Karpas-422 (cell line): ENCODE data around the gene CEACAM16. TPM values are rescaled to one million over a fixed set of nuclear protein-coding genes. Genes with fewer than 3 reads are reported as not detected.
"Not testable (repeated sequence)": the region's sequence is repeated elsewhere in the genome, so short reads cannot be mapped to it uniquely, and the experiment has no call there.

ENCODE experiments used
- DNase-seq: peaks from one replicate; pipeline ENCODE4 v3.0.0-alpha.2; 2015
- H2AFZ ChIP-seq: fragments of 200-600 bp; sonication (generic); 2 replicates; pipeline ENCODE4 v1.6.1; 2014; ENCODE audit warnings: antibody characterized with exemption, low read length, mixed read lengths
- H3K27ac ChIP-seq: fragments of 200-600 bp; sonication (generic); 2 replicates; pipeline ENCODE4 v1.5.1; 2014; ENCODE audit warnings: mild to moderate bottlenecking, low read length, moderate library complexity
- H3K27me3 ChIP-seq: fragments of 200-600 bp; sonication (generic); 2 replicates; pipeline ENCODE4 v1.6.1; 2014; ENCODE audit warnings: low read length, mixed read lengths
- H3K36me3 ChIP-seq: fragments of 200-600 bp; sonication (generic); 2 replicates; pipeline ENCODE4 v1.6.1; 2014; ENCODE audit warnings: low read length, mixed read lengths; ENCODE audit not compliant: insufficient read depth
- H3K4me1 ChIP-seq: fragments of 200-600 bp; sonication (generic); 2 replicates; pipeline ENCODE4 v1.6.1; 2014; ENCODE audit warnings: mild to moderate bottlenecking, low read length, mixed read lengths
- H3K4me2 ChIP-seq: fragments of 200-600 bp; sonication (generic); 2 replicates; pipeline ENCODE4 v1.6.1; 2014; ENCODE audit warnings: low read length, low read depth, mild to moderate bottlenecking; ENCODE audit not compliant: poor library complexity, severe bottlenecking
- H3K4me3 ChIP-seq: fragments of 200-600 bp; sonication (generic); 2 replicates; pipeline ENCODE4 v1.5.1; 2014; ENCODE audit warnings: mild to moderate bottlenecking, antibody characterized with exemption, low read length, mixed read lengths
- H3K79me2 ChIP-seq: fragments of 200-600 bp; sonication (generic); 2 replicates; pipeline ENCODE4 v1.6.1; 2014; ENCODE audit warnings: mild to moderate bottlenecking, low read length, mixed read lengths
- H3K9ac ChIP-seq: fragments of 200-600 bp; sonication (generic); 2 replicates; pipeline ENCODE4 v1.6.0; 2014; ENCODE audit warnings: low read length
- H3K9me2 ChIP-seq: fragments of 200-600 bp; sonication (generic), shearing (Covaris generic); replicated peaks from 2 replicates; pipeline ENCODE4 v1.6.0; 2014; ENCODE audit warnings: mild to moderate bottlenecking, low read length, moderate library complexity; ENCODE audit not compliant: insufficient read depth
- H3K9me3 ChIP-seq: fragments of 300-700, 200-600 bp; sonication (generic); 2 replicates; pipeline ENCODE4 v1.6.1; 2014; ENCODE audit warnings: low read length, mixed read lengths
- H4K20me1 ChIP-seq: fragments of 200-600 bp; sonication (generic); 2 replicates; pipeline ENCODE4 v1.6.1; 2014; ENCODE audit warnings: mild to moderate bottlenecking, antibody characterized with exemption, low read length, low read depth; ENCODE audit not compliant: insufficient read depth
- total RNA-seq: library from RNA; depleted of rRNA; stranded (reverse); fragments of >200 nt; shearing (Covaris generic); gene quantifications from 2 replicates; pipeline ENCODE4 v1.2.3, GENCODE V29; 2014; ENCODE audit warnings: low replicate concordance

CEACAM16 gene
- total RNA-seq, 1 experiment from 2014 or later = not detected

- H3K79me2 ChIP-seq = no peaks in the 10 kb centered on the region
- no peaks in the 10 kb centered on the region for H3K36me3 ChIP-seq
- no peak overlapping the region for H3K27ac ChIP-seq
- no peak for DNase-seq
- no peak overlapping the region for H3K9ac ChIP-seq
- H3K4me2 ChIP-seq = no peak overlapping the region
- H3K9me2 ChIP-seq = no peaks in the 10 kb centered on the region
- H4K20me1 ChIP-seq = no peaks in the 10 kb centered on the region
- H2AFZ ChIP-seq = no peak overlapping the region
- no peaks in the 10 kb centered on the region for H3K4me1 ChIP-seq
- H3K4me3 ChIP-seq = no peak overlapping the region
- no peaks in the 10 kb centered on the region for H3K27me3 ChIP-seq
- no peaks in the 10 kb centered on the region for H3K9me3 ChIP-seq
These were observed 6.0 kb downstream of the CEACAM16 start for GRCh38 chr19:44704982-44705381.

GRCh38 chr19:44705502-44706010, 6.6 kb downstream of the CEACAM16 start:
- no peaks in the 10 kb centered on the region for H3K79me2 ChIP-seq
- H3K27ac ChIP-seq = no peak overlapping the region
- no peak overlapping the region for H3K9ac ChIP-seq
- H4K20me1 ChIP-seq = no peaks in the 10 kb centered on the region
- H2AFZ ChIP-seq = no peak overlapping the region
- no peaks in the 10 kb centered on the region for H3K27me3 ChIP-seq
- H3K4me2 ChIP-seq = no peak overlapping the region
- no peaks in the 10 kb centered on the region for H3K9me2 ChIP-seq
- H3K4me3 ChIP-seq = no peak overlapping the region
- H3K4me1 ChIP-seq = no peaks in the 10 kb centered on the region
- no peaks in the 10 kb centered on the region for H3K36me3 ChIP-seq
- DNase-seq = no peak
- H3K9me3 ChIP-seq = no peaks in the 10 kb centered on the region

DNA sequence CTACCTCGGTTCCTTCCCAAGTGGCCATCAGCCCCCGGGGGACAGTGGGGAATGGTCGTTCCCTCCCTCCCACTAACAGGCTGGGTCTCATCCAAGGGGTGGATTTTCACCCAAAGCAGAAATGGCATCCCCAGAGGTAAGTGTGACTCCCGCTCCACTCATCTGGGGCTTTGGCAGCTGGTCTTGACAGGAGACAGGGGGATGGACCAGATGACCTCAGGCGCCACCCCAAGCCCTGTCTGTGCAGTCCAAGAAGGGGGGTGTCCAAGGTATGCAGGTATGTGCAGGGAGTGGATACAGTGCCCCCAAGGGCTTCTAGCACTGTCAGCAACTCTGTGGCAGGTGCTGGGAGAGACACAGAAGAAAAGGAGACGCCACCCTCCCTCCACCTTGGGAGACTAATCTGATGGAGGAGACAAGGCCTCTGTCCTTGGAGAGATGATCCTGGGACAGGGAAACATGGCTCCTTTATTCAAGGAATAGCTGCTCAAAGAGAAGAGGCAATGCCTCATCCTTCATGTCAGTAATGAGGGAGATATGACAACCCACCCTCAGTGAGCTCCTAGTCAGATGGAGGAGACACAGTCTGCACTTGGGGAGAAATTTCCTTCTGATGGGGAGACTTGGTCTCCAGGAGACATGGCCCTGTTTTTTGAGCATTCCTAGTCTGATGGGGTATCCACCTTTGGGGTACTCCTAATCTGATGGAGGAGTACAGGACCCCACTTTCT, 7.7 kb downstream of the CEACAM16 start:
- no peak overlapping the region for H3K27ac ChIP-seq
- no peaks in the 10 kb centered on the region for H3K9me3 ChIP-seq
- no peaks in the 10 kb centered on the region for H3K36me3 ChIP-seq
- no peaks in the 10 kb centered on the region for H3K79me2 ChIP-seq
- H3K9ac ChIP-seq = no peak overlapping the region
- DNase-seq = no peak
- H3K4me1 ChIP-seq = no peaks in the 10 kb centered on the region
- H2AFZ ChIP-seq = no peak overlapping the region
- H3K4me2 ChIP-seq = no peak overlapping the region
- no peaks in the 10 kb centered on the region for H3K9me2 ChIP-seq
- no peaks in the 10 kb centered on the region for H3K27me3 ChIP-seq
- H3K4me3 ChIP-seq = no peak overlapping the region
- H4K20me1 ChIP-seq = no peaks in the 10 kb centered on the region

GRCh38 chr19:44707794-44708193, 8.8 kb downstream of the CEACAM16 start:
- Histone ChIP-seq H3K4me1 (no peaks in the 10 kb centered on the region), H3K36me3 (no peaks in the 10 kb centered on the region), H4K20me1 (no peaks in the 10 kb centered on the region)

GRCh38 chr19:44708940-44709339, 10.0 kb downstream of the CEACAM16 start:
- Histone ChIP-seq H4K20me1 (no peaks in the 10 kb centered on the region), H3K27ac (no peak overlapping the region), H3K27me3 (no peaks in the 10 kb centered on the region), H3K36me3 (no peaks in the 10 kb centered on the region), H2AFZ (no peak overlapping the region), H3K4me2 (no peak overlapping the region), H3K79me2 (no peaks in the 10 kb centered on the region), H3K9me3 (no peaks in the 10 kb centered on the region), H3K9ac (no peak overlapping the region), H3K9me2 (no peaks in the 10 kb centered on the region), H3K4me3 (no peak overlapping the region), H3K4me1 (no peaks in the 10 kb centered on the region)
- no peak for DNase-seq

More at GRCh38 chr19:44707794-44708193, 8.8 kb downstream of the CEACAM16 start:
- no peak overlapping the region for H3K27ac ChIP-seq
- H3K9me3 ChIP-seq = no peaks in the 10 kb centered on the region
- H3K27me3 ChIP-seq = no peaks in the 10 kb centered on the region
- no peak for DNase-seq
- no peak overlapping the region for H3K9ac ChIP-seq
- no peak overlapping the region for H2AFZ ChIP-seq
- H3K4me2 ChIP-seq = no peak overlapping the region
- no peaks in the 10 kb centered on the region for H3K9me2 ChIP-seq
- H3K79me2 ChIP-seq = no peaks in the 10 kb centered on the region
- H3K4me3 ChIP-seq = no peak overlapping the region

- H3K9ac ChIP-seq = not testable (repeated sequence)
These were observed 10.7 kb downstream of the CEACAM16 start for GRCh38 chr19:44709434-44710266.

GRCh38 chr19:44710483-44710882, 11.5 kb downstream of the CEACAM16 start:
- H3K27ac ChIP-seq = no peak overlapping the region
- no peaks in the 10 kb centered on the region for H4K20me1 ChIP-seq
- no peaks in the 10 kb centered on the region for H3K4me1 ChIP-seq
- H3K36me3 ChIP-seq = no peaks in the 10 kb centered on the region
- DNase-seq = no peak
- no peak overlapping the region for H2AFZ ChIP-seq
- no peak overlapping the region for H3K9ac ChIP-seq
- H3K9me3 ChIP-seq = peaks cover 7% of the 10 kb centered on the region
- no peak overlapping the region for H3K4me3 ChIP-seq
- H3K4me2 ChIP-seq = no peak overlapping the region
- no peaks in the 10 kb centered on the region for H3K9me2 ChIP-seq
- no peaks in the 10 kb centered on the region for H3K27me3 ChIP-seq
- H3K79me2 ChIP-seq = no peaks in the 10 kb centered on the region

More at GRCh38 chr19:44709434-44710266, 10.7 kb downstream of the CEACAM16 start:
- not testable (repeated sequence) for H3K36me3 ChIP-seq, H3K4me2 ChIP-seq, H4K20me1 ChIP-seq, H3K27me3 ChIP-seq, H3K27ac ChIP-seq, DNase-seq, H3K9me2 ChIP-seq, H3K79me2 ChIP-seq, H3K4me1 ChIP-seq, H3K9me3 ChIP-seq, H3K4me3 ChIP-seq, H2AFZ ChIP-seq

DNA sequence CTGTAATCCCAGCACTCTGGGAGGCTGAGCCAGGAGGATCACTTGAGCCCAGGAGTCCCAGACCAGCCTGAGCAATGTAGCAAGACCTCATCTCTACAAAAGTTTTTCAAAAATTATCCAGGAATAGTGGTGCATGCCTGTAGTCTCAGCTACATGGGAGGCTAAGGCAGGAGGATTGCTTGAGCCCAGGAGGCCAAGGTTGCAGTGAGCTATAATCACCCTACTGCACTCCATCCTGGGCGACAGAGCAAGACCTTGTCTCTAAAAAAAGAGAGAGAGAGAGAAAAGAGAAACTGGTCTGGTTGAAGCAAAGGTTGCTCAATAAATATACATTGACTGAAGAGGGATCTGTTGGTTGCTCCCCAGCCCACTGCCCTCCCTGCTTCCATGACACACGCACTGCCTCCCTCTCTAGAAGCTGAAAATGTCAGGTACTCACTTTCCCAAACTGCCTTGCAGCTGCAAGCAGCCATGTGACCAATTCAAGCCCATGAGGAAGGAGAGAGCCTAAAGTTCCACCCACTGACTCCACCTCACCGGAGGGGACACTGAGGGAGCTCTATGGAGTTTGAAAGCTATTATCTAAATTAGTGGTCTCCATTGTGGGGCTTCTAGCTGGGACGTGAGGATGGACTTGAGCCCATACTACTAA, 14.0 kb downstream of the CEACAM16 start:
- H2AFZ ChIP-seq = no peak overlapping the region

More for the DNA sequence above, 14.0 kb downstream of the CEACAM16 start:
- no peaks in the 10 kb centered on the region for H3K9me2 ChIP-seq
- H3K27ac ChIP-seq = no peak overlapping the region
- peaks cover 7% of the 10 kb centered on the region for H3K9me3 ChIP-seq
- no peaks in the 10 kb centered on the region for H3K4me1 ChIP-seq
- H3K4me2 ChIP-seq = no peak overlapping the region
- DNase-seq = peak; percentile 47
- H3K9ac ChIP-seq = no peak overlapping the region
- no peaks in the 10 kb centered on the region for H3K27me3 ChIP-seq
- no peaks in the 10 kb centered on the region for H4K20me1 ChIP-seq
- H3K79me2 ChIP-seq = no peaks in the 10 kb centered on the region
- H3K4me3 ChIP-seq = no peak overlapping the region
- no peaks in the 10 kb centered on the region for H3K36me3 ChIP-seq
